ENCODE data around the gene MAD2L1BP.

MAD2L1BP gene

GRCh38 chr6:43669050-43669921 lies 33.6 kb downstream of the MAD2L1BP start:
- FAIRE-seq (no peak), DNase-seq (ENCODE audit: insufficient read length) (no peak)
- TF ChIP-seq TAF1 (IDR thresholded peaks at IDR 0.05; ENCODE audit: borderline replicate concordance, low read depth, low read length) = no peak
- TF ChIP-seq POLR2A (IDR thresholded peaks at IDR 0.05; ENCODE audit: low read depth, low read length) = no peak; the same call in 1 of the 2 replicates
- TF ChIP-seq POLR2AphosphoS5 (IDR thresholded peaks at IDR 0.05; ENCODE audit: low read depth, low read length) = peak; percentile 43; the same call in 1 of the 2 replicates

GRCh38 chr6:43669922-43670622 lies 34.4 kb downstream of the MAD2L1BP start:
- TF ChIP-seq POLR2A (IDR thresholded peaks at IDR 0.05; ENCODE audit: low read depth, low read length) (no peak; the same call in 1 of the 2 replicates), POLR2AphosphoS5 (IDR thresholded peaks at IDR 0.05; ENCODE audit: low read depth, low read length) (no peak), TAF1 (IDR thresholded peaks at IDR 0.05; ENCODE audit: borderline replicate concordance, low read depth, low read length) (no peak)
- FAIRE-seq (no peak), DNase-seq (ENCODE audit: insufficient read length) (no peak)

- DNase-seq (ENCODE audit: insufficient read length) (no peak), FAIRE-seq (no peak)
- peak; percentile 10; the same call in 1 of the 2 replicates for TF ChIP-seq POLR2A (IDR thresholded peaks at IDR 0.05; ENCODE audit: low read depth, low read length)
- no peak for TF ChIP-seq TAF1 (IDR thresholded peaks at IDR 0.05; ENCODE audit: borderline replicate concordance, low read depth, low read length)
Observed at GRCh38 chr6:43670623-43670986, 35.0 kb downstream of the MAD2L1BP start.

- DNase-seq (ENCODE audit: insufficient read length) (no peak), FAIRE-seq (no peak)
- TF ChIP-seq POLR2AphosphoS5 (IDR thresholded peaks at IDR 0.05; ENCODE audit: low read depth, low read length) (no peak), POLR2A (IDR thresholded peaks at IDR 0.05; ENCODE audit: low read depth, low read length) (no peak), TAF1 (IDR thresholded peaks at IDR 0.05; ENCODE audit: borderline replicate concordance, low read depth, low read length) (no peak)
Observed at GRCh38 chr6:43671011-43671800, 35.6 kb downstream of the MAD2L1BP start.

GRCh38 chr6:43671801-43672690 lies 36.4 kb downstream of the MAD2L1BP start:
- no peak for DNase-seq (ENCODE audit: insufficient read length)
- FAIRE-seq = no peak
- TF ChIP-seq POLR2AphosphoS5 (IDR thresholded peaks at IDR 0.05; ENCODE audit: low read depth, low read length) (no peak), TAF1 (IDR thresholded peaks at IDR 0.05; ENCODE audit: borderline replicate concordance, low read depth, low read length) (no peak), POLR2A (IDR thresholded peaks at IDR 0.05; ENCODE audit: low read depth, low read length) (no peak)

GRCh38 chr6:43673444-43674084 lies 37.9 kb downstream of the MAD2L1BP start:
- TF ChIP-seq POLR2A (IDR thresholded peaks at IDR 0.05; ENCODE audit: low read depth, low read length) = no peak
- TF ChIP-seq TAF1 (IDR thresholded peaks at IDR 0.05; ENCODE audit: borderline replicate concordance, low read depth, low read length) = no peak
- no peak for TF ChIP-seq POLR2AphosphoS5 (IDR thresholded peaks at IDR 0.05; ENCODE audit: low read depth, low read length)
- no peak for FAIRE-seq
- DNase-seq (ENCODE audit: insufficient read length) = no peak

- no peak for TF ChIP-seq POLR2A (IDR thresholded peaks at IDR 0.05; ENCODE audit: low read depth, low read length)
- no peak for TF ChIP-seq TAF1 (IDR thresholded peaks at IDR 0.05; ENCODE audit: borderline replicate concordance, low read depth, low read length)
- no peak for TF ChIP-seq POLR2AphosphoS5 (IDR thresholded peaks at IDR 0.05; ENCODE audit: low read depth, low read length)
- DNase-seq (ENCODE audit: insufficient read length) (no peak), FAIRE-seq (no peak)
Observed at GRCh38 chr6:43674291-43674690, 38.7 kb downstream of the MAD2L1BP start.

- FAIRE-seq = no peak
- no peak for TF ChIP-seq POLR2AphosphoS5 (IDR thresholded peaks at IDR 0.05; ENCODE audit: low read depth, low read length)
- TF ChIP-seq TAF1 (IDR thresholded peaks at IDR 0.05; ENCODE audit: borderline replicate concordance, low read depth, low read length) = no peak
- no peak for TF ChIP-seq POLR2A (IDR thresholded peaks at IDR 0.05; ENCODE audit: low read depth, low read length)
- no peak for DNase-seq (ENCODE audit: insufficient read length)
Observed at GRCh38 chr6:43674921-43675320, 39.3 kb downstream of the MAD2L1BP start.

- FAIRE-seq = no peak
- no peak for TF ChIP-seq POLR2AphosphoS5 (IDR thresholded peaks at IDR 0.05; ENCODE audit: low read depth, low read length)
- TF ChIP-seq TAF1 (IDR thresholded peaks at IDR 0.05; ENCODE audit: borderline replicate concordance, low read depth, low read length) = no peak
- no peak for DNase-seq (ENCODE audit: insufficient read length)
Observed at GRCh38 chr6:43676962-43677606, 41.4 kb downstream of the MAD2L1BP start.

- no peak for FAIRE-seq
- no peak for DNase-seq (ENCODE audit: insufficient read length)
- no peak for TF ChIP-seq TAF1 (IDR thresholded peaks at IDR 0.05; ENCODE audit: borderline replicate concordance, low read depth, low read length)
- no peak for TF ChIP-seq POLR2A (IDR thresholded peaks at IDR 0.05; ENCODE audit: low read depth, low read length)
- TF ChIP-seq POLR2AphosphoS5 (IDR thresholded peaks at IDR 0.05; ENCODE audit: low read depth, low read length) = no peak
Observed at GRCh38 chr6:43677759-43678158, 42.1 kb downstream of the MAD2L1BP start.

All from GM12892 (cell line).